ENCODE data around the gene JAM3. TPM values are rescaled to one million over a fixed set of nuclear protein-coding genes. Genes with fewer than 3 reads are reported as not detected.

JAM3 gene
- total RNA-seq, 1 experiment from 2014 or later: 1.6 TPM

DNA sequence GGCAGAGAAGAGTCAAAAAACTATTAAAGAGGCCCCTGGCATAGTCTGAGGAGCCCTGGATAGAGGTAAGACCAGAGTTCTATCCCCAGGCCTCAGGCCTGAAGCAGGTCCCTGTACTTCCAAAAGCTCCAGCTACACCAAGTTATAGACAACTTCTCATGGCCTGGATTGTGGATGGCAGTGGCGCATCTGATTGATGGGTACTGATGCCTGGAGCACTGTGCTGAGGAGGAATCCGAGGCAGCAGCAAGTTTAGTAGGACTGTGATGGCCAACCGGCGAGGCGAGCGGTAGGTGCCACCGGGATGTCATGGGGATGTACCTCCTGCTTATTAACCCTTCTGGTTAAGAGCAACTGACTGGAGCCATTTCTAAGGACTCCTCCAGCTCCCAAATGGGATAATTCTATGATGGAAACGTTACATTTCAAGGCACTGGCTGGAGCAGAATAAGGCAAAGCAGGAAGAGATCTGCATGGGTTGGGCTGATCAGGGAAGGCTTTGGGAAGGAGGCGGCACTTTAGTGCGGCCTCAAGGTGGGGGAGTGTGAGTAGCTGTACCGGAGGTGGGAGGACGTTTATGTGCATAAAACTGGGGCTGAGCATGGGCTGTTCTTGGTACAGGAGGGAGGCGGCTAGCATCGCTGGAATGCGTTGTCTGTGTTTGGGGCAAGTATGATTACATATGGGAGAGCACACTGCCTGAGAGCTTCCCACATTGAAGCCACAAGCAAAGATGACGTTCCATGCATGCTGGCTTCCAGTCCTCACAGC lies 24.2 kb upstream of the JAM3 start:
- Mint-ChIP-seq H3K9me3 (ENCODE audit: unreplicated experiment) (no peaks in the 10 kb centered on the region), H3K4me3 (ENCODE audit: unreplicated experiment) (no peak overlapping the region), H3K27me3 (ENCODE audit: insufficient read depth, unreplicated experiment) (no peaks in the 10 kb centered on the region), H3K36me3 (ENCODE audit: insufficient read depth, unreplicated experiment) (no peaks in the 10 kb centered on the region), H3K4me1 (ENCODE audit: insufficient read depth, unreplicated experiment) (peaks cover 46% of the 10 kb centered on the region), H3K27ac (ENCODE audit: low read depth, unreplicated experiment) (no peak overlapping the region)
- ChIA-PET CTCF (interaction anchor here (0.6 to 6.8 kb wide), 15 partner anchors 10 to 415 kb away, joined by 3 to 109 read pairs (median 5); partner anchors contain the start of gene IGSF9B), POLR2A (interaction anchor here (0.6 to 2.6 kb wide), 5 partner anchors 10 to 180 kb away, joined by 3 to 11 read pairs (median 4); partner anchors contain the start of genes NCAPD3 and VPS26B)
- TF ChIP-seq, protein P1, sequence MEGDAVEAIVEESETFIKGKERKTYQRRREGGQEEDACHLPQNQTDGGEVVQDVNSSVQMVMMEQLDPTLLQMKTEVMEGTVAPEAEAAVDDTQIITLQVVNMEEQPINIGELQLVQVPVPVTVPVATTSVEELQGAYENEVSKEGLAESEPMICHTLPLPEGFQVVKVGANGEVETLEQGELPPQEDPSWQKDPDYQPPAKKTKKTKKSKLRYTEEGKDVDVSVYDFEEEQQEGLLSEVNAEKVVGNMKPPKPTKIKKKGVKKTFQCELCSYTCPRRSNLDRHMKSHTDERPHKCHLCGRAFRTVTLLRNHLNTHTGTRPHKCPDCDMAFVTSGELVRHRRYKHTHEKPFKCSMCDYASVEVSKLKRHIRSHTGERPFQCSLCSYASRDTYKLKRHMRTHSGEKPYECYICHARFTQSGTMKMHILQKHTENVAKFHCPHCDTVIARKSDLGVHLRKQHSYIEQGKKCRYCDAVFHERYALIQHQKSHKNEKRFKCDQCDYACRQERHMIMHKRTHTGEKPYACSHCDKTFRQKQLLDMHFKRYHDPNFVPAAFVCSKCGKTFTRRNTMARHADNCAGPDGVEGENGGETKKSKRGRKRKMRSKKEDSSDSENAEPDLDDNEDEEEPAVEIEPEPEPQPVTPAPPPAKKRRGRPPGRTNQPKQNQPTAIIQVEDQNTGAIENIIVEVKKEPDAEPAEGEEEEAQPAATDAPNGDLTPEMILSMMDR (IDR thresholded peaks at IDR 0.05; ENCODE audit: unreplicated experiment): no peak
- DNase-seq (ENCODE audit: unreplicated experiment): no peak
- intact Hi-C loops (cut with micrococcal nuclease): loop anchor here (1.0 kb wide), 1 partner anchor 117 kb away; no protein-coding TSS in a partner anchor
- BruUV-seq (replicated peaks): no TSS peak

DNA sequence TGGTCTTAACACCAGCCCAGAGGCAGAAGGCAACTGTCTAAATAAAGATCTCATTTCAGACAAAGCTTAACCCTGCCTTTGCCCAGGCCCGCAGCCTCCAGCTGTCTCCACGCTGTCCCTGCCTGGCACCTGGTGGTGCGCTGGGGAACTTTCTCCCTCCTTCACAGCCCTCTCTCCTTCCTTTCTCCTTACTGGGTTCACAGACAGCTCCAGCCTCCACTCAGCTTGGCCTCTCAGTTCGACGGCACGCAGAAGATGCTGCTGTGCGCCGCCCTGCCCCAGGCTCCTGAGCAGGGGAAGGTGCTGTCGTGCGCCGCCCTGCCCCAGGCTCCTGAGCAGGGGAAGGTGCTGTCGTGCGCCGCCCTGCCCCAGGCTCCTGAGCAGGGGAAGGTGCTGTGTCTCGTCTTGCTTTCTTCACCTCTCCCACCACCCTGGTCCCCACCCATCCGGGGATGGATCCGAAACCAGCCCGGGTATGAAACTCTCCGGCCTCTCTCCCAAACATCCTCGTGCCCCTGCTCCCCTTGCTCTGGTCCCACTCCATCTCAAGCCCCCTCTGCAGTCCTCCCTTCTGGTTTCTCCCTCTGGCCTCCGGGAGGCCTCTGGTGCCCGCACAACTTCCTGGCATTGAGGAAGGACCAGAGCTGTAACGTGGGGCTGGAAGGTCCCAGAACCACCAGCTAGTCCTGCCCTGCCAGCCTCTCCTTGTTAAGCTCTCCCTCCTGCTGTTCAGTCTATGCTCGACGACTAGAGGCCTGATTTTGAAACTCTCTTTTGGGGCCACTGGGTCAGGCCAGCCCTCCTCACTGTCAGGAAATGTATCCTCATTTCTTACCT lies 22.9 kb upstream of the JAM3 start:
- DNase-seq (ENCODE audit: unreplicated experiment): peak; percentile 42
- intact Hi-C loops (cut with micrococcal nuclease): loop anchor here (1.0 kb wide), 1 partner anchor 119 kb away; no protein-coding TSS in a partner anchor
- TF ChIP-seq, protein P1 (IDR thresholded peaks at IDR 0.05; ENCODE audit: unreplicated experiment): peak; percentile 53

DNA sequence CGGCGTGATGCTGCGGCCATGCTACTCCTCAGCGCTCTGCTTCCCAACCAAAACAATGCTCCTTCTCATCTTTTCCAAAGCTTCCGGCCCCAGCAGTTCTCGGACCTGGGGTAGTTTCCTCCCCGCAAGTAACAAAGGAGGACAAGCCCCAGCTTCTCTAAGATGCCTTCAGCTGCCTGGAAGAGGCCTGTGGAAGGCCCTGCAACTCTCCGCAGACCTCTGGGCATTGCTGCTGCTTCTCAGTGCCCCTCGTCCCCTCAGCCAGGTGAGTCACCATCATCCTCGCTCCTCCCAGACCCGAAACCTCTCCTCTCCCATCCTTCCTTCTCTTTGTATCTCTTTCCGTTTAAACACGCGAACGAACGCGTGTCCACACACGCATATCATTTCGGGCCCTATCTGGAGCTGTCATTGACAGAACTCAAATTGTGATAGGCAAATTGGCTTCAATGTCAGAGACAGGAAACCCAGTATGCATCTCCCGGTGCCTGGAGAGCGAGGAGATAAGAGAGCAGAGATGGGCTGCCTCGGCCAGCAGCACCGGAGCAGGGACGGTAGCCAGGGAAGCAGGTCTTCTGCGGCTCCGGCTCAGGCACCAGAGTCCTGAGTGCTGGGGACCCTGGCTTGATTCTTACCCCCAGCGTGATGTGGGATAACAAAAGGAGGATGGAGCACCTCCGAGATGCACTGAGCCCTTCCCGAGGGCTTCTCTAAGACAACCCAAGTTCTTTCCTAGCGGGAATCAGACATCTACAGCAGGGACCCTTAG lies 22.0 kb upstream of the JAM3 start:
- H3K36me3 Mint-ChIP-seq (ENCODE audit: insufficient read depth, unreplicated experiment): no peaks in the 10 kb centered on the region
- peaks cover 26% of the 10 kb centered on the region for H3K4me1 Mint-ChIP-seq (ENCODE audit: insufficient read depth, unreplicated experiment)
- H3K27ac Mint-ChIP-seq (ENCODE audit: low read depth, unreplicated experiment): peak overlapping the region; percentile 86
- TF ChIP-seq, protein P1 (IDR thresholded peaks at IDR 0.05; ENCODE audit: unreplicated experiment): no peak
- H3K27me3 Mint-ChIP-seq (ENCODE audit: insufficient read depth, unreplicated experiment): no peaks in the 10 kb centered on the region
- no peaks in the 10 kb centered on the region for H3K9me3 Mint-ChIP-seq (ENCODE audit: unreplicated experiment)
- no peak for DNase-seq (ENCODE audit: unreplicated experiment)
- BruUV-seq (replicated peaks): no TSS peak
- ChIA-PET CTCF (interaction anchor here (0.6 to 10.6 kb wide), 15 partner anchors 12 to 1589 kb away, joined by 3 to 168 read pairs (median 6); no protein-coding TSS in a partner anchor), POLR2A (interaction anchor here (0.7 to 3.7 kb wide), 7 partner anchors 11 to 122 kb away, joined by 3 to 27 read pairs (median 3); no protein-coding TSS in a partner anchor)
- peak overlapping the region; percentile 55 for H3K4me3 Mint-ChIP-seq (ENCODE audit: unreplicated experiment)
- intact Hi-C loops (cut with micrococcal nuclease): loop anchor here (1.0 kb wide), 1 partner anchor 102 kb away; no protein-coding TSS in a partner anchor

More for the DNA sequence above, 22.9 kb upstream of the JAM3 start:
- CTCF ChIA-PET: interaction anchor here (0.5 to 10.6 kb wide), 19 partner anchors 11 to 1588 kb away, joined by 3 to 168 read pairs (median 5); no protein-coding TSS in a partner anchor
- H3K27ac Mint-ChIP-seq (ENCODE audit: low read depth, unreplicated experiment): no peak overlapping the region
- no peaks in the 10 kb centered on the region for H3K9me3 Mint-ChIP-seq (ENCODE audit: unreplicated experiment)
- no peak overlapping the region for H3K4me3 Mint-ChIP-seq (ENCODE audit: unreplicated experiment)
- H3K36me3 Mint-ChIP-seq (ENCODE audit: insufficient read depth, unreplicated experiment): no peaks in the 10 kb centered on the region
- no peaks in the 10 kb centered on the region for H3K27me3 Mint-ChIP-seq (ENCODE audit: insufficient read depth, unreplicated experiment)
- BruUV-seq (replicated peaks): no TSS peak
- peaks cover 35% of the 10 kb centered on the region for H3K4me1 Mint-ChIP-seq (ENCODE audit: insufficient read depth, unreplicated experiment)
- POLR2A ChIA-PET: interaction anchor here (0.9 to 3.7 kb wide), 5 partner anchors 10 to 178 kb away, joined by 3 to 27 read pairs (median 8); partner anchors contain the start of genes NCAPD3 and VPS26B

Data from MCF 10A (cell line).